Measurements from ENCODE around the gene STPG4. TPM values are rescaled to one million over a fixed set of nuclear protein-coding genes. Genes with fewer than 3 reads are reported as not detected.

STPG4 gene
- total and polyA plus RNA-seq, 3 donors from 2014 or later: 3.0 to 19.4 (median 8.5) TPM

DNA sequence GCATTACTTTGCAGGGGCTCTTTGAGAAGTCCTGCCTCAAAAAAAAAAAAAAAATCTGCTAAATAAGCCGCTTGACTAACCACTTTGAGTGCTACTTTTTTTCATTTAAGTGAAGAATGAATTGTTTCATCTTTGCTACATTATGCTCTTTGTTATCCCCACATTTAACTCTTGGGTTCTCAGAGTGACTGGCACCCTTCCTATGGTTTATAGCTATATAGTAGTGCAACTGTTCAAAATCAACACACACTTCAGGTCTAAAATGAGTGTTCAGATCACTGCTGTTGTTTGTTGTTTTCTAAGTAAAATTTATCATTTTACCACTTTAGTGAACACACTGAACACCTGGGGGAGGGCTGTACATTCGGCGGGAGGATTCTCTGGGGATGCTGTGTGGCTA, 13.6 kb downstream of the STPG4 start:
- no peaks in the 10 kb centered on the region for H3K9me3 ChIP-seq
- no peaks in the 10 kb centered on the region for H3K36me3 ChIP-seq (ENCODE audit: low read depth, missing control alignments)
- no peaks in the 10 kb centered on the region for H3K4me1 ChIP-seq
- H3K27ac ChIP-seq: no peak overlapping the region
- H3K4me3 ChIP-seq: no peak overlapping the region
- intact Hi-C loops (cut with DNase I; ENCODE audit: low total_unique reads): no loop called here
- WGBS, 2 donors: 81 to 84% methylated on average over 3 of the region's 3 CpGs
- TF ChIP-seq POLR2A (IDR thresholded peaks at IDR 0.05): no peak
- TF ChIP-seq, protein P1, sequence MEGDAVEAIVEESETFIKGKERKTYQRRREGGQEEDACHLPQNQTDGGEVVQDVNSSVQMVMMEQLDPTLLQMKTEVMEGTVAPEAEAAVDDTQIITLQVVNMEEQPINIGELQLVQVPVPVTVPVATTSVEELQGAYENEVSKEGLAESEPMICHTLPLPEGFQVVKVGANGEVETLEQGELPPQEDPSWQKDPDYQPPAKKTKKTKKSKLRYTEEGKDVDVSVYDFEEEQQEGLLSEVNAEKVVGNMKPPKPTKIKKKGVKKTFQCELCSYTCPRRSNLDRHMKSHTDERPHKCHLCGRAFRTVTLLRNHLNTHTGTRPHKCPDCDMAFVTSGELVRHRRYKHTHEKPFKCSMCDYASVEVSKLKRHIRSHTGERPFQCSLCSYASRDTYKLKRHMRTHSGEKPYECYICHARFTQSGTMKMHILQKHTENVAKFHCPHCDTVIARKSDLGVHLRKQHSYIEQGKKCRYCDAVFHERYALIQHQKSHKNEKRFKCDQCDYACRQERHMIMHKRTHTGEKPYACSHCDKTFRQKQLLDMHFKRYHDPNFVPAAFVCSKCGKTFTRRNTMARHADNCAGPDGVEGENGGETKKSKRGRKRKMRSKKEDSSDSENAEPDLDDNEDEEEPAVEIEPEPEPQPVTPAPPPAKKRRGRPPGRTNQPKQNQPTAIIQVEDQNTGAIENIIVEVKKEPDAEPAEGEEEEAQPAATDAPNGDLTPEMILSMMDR (IDR thresholded peaks at IDR 0.05): no peak
- DNase-seq: no peak
- H3K27me3 ChIP-seq: no peaks in the 10 kb centered on the region

DNA sequence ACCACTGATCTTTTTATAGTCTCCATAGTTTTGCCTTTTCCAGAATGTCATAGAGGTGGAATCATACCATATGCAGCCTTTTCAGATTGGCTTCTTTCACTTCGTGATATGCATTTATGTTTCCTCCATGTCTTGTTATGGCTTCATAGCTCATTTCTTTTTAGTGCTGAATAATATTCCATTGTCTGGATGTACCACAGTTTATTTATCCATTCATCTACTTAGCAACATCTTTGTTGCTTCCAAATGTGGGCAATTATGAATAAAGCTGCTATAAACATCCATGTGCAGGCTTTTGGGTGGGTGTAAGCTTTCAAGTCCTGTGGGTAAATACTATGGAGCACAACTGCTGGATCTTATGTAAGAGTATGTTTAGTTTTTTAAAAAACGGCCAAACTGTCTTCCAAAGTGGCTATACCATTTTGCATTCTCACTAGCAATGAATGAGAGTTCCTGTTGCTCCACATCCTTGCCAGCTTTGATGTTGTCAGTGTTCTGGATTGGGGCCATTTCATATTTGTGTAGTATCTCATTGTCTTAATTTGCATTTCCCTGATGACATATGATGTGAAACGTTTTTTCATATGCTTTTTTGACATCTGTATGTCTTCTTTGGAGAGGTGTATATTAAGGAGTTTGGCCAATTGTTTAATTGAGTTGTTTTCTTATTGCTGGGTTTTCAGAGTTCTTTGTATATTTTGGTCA, 20.6 kb downstream of the STPG4 start:
- no peak for DNase-seq
- Histone ChIP-seq H3K4me3 (no peak overlapping the region), H3K27ac (no peak overlapping the region), H3K9me3 (no peaks in the 10 kb centered on the region), H3K27me3 (no peaks in the 10 kb centered on the region), H3K4me1 (no peaks in the 10 kb centered on the region), H3K36me3 (ENCODE audit: low read depth, missing control alignments) (no peaks in the 10 kb centered on the region)
- WGBS, 2 donors: 83 to 85% methylated on average over 3 of the region's 3 CpGs
- intact Hi-C loops (cut with DNase I; ENCODE audit: low total_unique reads): no loop called here
- TF ChIP-seq POLR2A (IDR thresholded peaks at IDR 0.05): no peak
- TF ChIP-seq, protein P1 (IDR thresholded peaks at IDR 0.05): no peak

DNA sequence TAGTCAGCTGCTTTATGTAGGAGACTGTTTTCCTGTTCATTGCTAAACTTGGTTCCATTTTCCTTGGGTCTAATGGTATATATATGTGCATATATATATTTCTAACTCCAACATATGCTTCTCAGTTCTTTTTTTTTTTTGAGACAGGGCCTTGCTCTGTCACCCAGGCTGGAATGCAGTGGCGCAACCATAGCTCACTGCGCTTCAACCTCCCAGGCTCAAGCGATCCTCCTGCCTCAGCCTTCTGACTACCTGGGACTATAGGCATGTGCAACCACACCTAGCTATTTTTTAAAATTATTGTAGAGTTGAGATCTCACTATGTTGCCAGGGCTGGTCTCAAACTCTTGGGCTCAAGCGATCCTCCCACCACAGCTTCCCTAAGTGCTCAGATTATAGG, 22.1 kb downstream of the STPG4 start:
- Histone ChIP-seq H3K4me3 (no peak overlapping the region), H3K27me3 (no peaks in the 10 kb centered on the region), H3K4me1 (no peaks in the 10 kb centered on the region), H3K27ac (no peak overlapping the region), H3K9me3 (no peaks in the 10 kb centered on the region), H3K36me3 (ENCODE audit: low read depth, missing control alignments) (no peaks in the 10 kb centered on the region)
- DNase-seq: no peak
- intact Hi-C loops (cut with DNase I; ENCODE audit: low total_unique reads): no loop called here
- 91 to 97% methylated on average over 4 of the region's 4 CpGs for WGBS, 2 donors
- no peak for TF ChIP-seq POLR2A (IDR thresholded peaks at IDR 0.05)
- TF ChIP-seq, protein P1 (IDR thresholded peaks at IDR 0.05): no peak

DNA sequence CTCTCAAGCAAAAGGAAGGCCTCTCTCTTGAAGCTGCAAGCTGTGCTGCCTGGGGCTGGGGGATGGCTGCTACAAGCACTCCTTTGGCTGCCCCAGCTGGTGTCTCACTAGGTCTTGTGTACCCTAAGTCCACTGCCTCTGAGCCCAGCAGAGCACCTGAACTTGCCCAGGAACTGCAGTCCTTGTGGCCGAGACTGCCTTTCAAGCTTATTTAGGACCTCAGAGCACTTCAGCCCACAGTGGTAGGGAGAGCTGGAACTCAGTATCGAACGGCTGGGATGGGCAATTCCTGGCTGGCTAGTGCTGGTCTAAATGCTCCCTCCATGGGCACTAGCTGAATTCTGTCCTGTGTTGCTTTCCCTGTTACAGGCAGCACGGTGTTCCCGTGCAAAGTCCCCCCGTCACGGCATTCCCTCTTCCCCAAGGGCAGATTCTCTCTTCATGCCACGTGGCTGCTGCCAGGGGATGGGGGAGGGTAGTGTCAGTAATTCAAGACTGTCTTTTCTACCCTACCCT, 25.9 kb downstream of the STPG4 start:
- H3K27ac ChIP-seq: no peak overlapping the region
- H3K36me3 ChIP-seq (ENCODE audit: low read depth, missing control alignments): no peaks in the 10 kb centered on the region
- TF ChIP-seq, protein P1 (IDR thresholded peaks at IDR 0.05): no peak
- H3K4me1 ChIP-seq: no peaks in the 10 kb centered on the region
- no peak overlapping the region for H3K4me3 ChIP-seq
- H3K9me3 ChIP-seq: no peaks in the 10 kb centered on the region
- no peak for DNase-seq
- intact Hi-C loops (cut with DNase I; ENCODE audit: low total_unique reads): no loop called here
- H3K27me3 ChIP-seq: no peaks in the 10 kb centered on the region
- 65 to 76% methylated on average over 5 to 8 of the region's 8 CpGs for WGBS, 2 donors

DNA sequence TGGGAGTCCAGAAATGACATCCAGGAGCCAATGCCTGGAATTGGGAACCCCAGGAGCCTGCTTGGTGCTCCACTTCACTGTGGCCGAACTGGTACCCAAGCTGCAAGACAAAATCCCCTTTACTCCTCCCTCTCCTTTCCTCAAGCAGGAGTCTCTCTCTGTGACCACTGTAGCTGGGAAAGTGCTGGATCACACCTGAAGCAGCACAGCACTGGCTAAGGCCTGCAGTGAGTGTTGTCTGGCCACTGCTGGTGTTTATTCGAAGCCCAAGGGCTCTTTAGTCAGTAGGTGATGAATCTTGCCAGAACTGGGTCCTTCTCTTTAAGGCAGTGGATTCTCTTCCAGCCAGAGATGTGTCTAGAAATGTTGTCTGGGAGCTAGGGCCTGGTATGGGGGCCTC, 26.4 kb downstream of the STPG4 start:
- Histone ChIP-seq H3K4me3 (no peak overlapping the region), H3K27me3 (no peaks in the 10 kb centered on the region), H3K27ac (no peak overlapping the region), H3K4me1 (no peaks in the 10 kb centered on the region), H3K9me3 (no peaks in the 10 kb centered on the region), H3K36me3 (ENCODE audit: low read depth, missing control alignments) (no peaks in the 10 kb centered on the region)
- intact Hi-C loops (cut with DNase I; ENCODE audit: low total_unique reads): no loop called here
- no peak for DNase-seq
- TF ChIP-seq, protein P1 (IDR thresholded peaks at IDR 0.05): no peak
- no peak for TF ChIP-seq POLR2A (IDR thresholded peaks at IDR 0.05)
- WGBS, 2 donors: 98 to 100% methylated on average over 1 to 2 of the region's 2 CpGs
